Neural cell (in vitro differentiated cells): ENCODE results near the gene TXNDC16.

Experiments used
- EP300 ChIP-seq: fragments of 450-650 bp; conservative IDR thresholded peaks from 2 replicates; pipeline ENCODE4 v1.6.1; 2014; ENCODE audit warnings: antibody characterized with exemption, mild to moderate bottlenecking, moderate library complexity; ENCODE audit not compliant: poor library complexity, severe bottlenecking
- RAD21 ChIP-seq: fragments of 450-650 bp; conservative IDR thresholded peaks from 2 replicates; pipeline ENCODE4 v1.6.1; 2014; ENCODE audit warnings: antibody characterized with exemption, mild to moderate bottlenecking, moderate library complexity

- TF ChIP-seq EP300 (no peak), RAD21 (no peak)
Measured at GRCh38 chr14:52558688-52559087, 6.4 kb upstream of the TXNDC16 start.
